ENCODE results near the gene CLNK.

GRCh38 chr4:10577018-10577417 is 107.5 kb downstream of the CLNK start:
- TF ChIP-seq ZFP1 (CRISPR knock-in tag; IDR thresholded peaks at IDR 0.05) (no peak), SMC3 (IDR thresholded peaks at IDR 0.05; ENCODE audit: low read length) (no peak)
